WTC11 (cell line): ENCODE data around the gene SLC9A9. TPM values are rescaled to one million over a fixed set of nuclear protein-coding genes. Genes with fewer than 3 reads are reported as not detected.

Source experiments
- ATAC-seq: fragments of 200-7000 bp; cut with Tn5 transposase; 2 replicates; pipeline ENCODE4 v1.10.0; 2021; ENCODE audit warnings: mild to moderate bottlenecking, moderate library complexity
- CTCF ChIA-PET: fragments of 300-600 bp; sonication (Branson Sonifier 250); formaldehyde crosslinking; loops from one replicate; lab custom pipeline; 2021; ENCODE audit warnings: antibody characterized with exemption; lab: Charles Lee
- POLR2A ChIA-PET: fragments of 350-600 bp; sonication (Branson Sonifier 250); formaldehyde crosslinking; loops from one replicate; lab custom pipeline; 2021; ENCODE audit warnings: antibody characterized with exemption; lab: Charles Lee
- DNase-seq: peaks from one replicate; pipeline ENCODE4 v3.0.0; 2021; ENCODE audit warnings: low spot score
- H3K27ac Mint-ChIP-seq: 2 replicates; pipeline ENCODE4 v1.8.0; 2021; ENCODE audit warnings: mixed read lengths
- H3K27me3 Mint-ChIP-seq: 2 replicates; pipeline ENCODE4 v1.8.0; 2021; ENCODE audit warnings: low read depth, mild to moderate bottlenecking, moderate library complexity, mixed read lengths
- H3K36me3 Mint-ChIP-seq: 2 replicates; pipeline ENCODE4 v1.8.0; 2021; ENCODE audit warnings: mixed read lengths
- H3K4me1 Mint-ChIP-seq: 2 replicates; pipeline ENCODE4 v1.8.0; 2022; ENCODE audit warnings: mixed read lengths
- H3K4me3 Mint-ChIP-seq: 2 replicates; pipeline ENCODE4 v1.8.0; 2021; ENCODE audit warnings: mild to moderate bottlenecking, moderate library complexity, mixed read lengths
- H3K9me3 Mint-ChIP-seq: 2 replicates; pipeline ENCODE4 v1.8.0; 2021; ENCODE audit warnings: mixed read lengths
- CREM ChIP-seq: sonication (generic); formaldehyde crosslinking; IDR thresholded peaks from 2 replicates; pipeline ENCODE4 v1.8.1; 2022; ENCODE audit warnings: mild to moderate bottlenecking, missing genetic modification reagents, moderate library complexity
- EMX1 ChIP-seq: fragments of 250-450 bp; sonication (Bioruptor Pico); IDR thresholded peaks from 2 replicates; pipeline ENCODE4 v1.8.0; 2021; ENCODE audit warnings: mild to moderate bottlenecking
- ESRRA ChIP-seq: sonication (generic); formaldehyde crosslinking; IDR thresholded peaks from 2 replicates; pipeline ENCODE4 v1.8.1; 2022; ENCODE audit warnings: mild to moderate bottlenecking, missing genetic modification reagents, borderline replicate concordance
- FOXP1 ChIP-seq: sonication (generic); formaldehyde crosslinking; IDR thresholded peaks from 2 replicates; pipeline ENCODE4 v1.8.0; 2022; ENCODE audit warnings: missing genetic modification reagents, mild to moderate bottlenecking, moderate library complexity, borderline replicate concordance
- GTF2I ChIP-seq: fragments of 250-450 bp; sonication (Bioruptor Pico); conservative IDR thresholded peaks from 2 replicates; pipeline ENCODE4 v1.4.0; 2021; ENCODE audit warnings: mild to moderate bottlenecking
- MYBL2 ChIP-seq: sonication (generic); formaldehyde crosslinking; IDR thresholded peaks from 2 replicates; pipeline ENCODE4 v1.8.1; 2023; ENCODE audit warnings: mild to moderate bottlenecking, moderate library complexity, missing genetic modification reagents
- NFYB ChIP-seq: sonication (generic); formaldehyde crosslinking; conservative IDR thresholded peaks from 2 replicates; pipeline ENCODE4 v1.8.0; 2022; ENCODE audit warnings: low read depth, missing genetic modification reagents
- NR1H2 ChIP-seq: sonication (generic); formaldehyde crosslinking; IDR thresholded peaks from 2 replicates; pipeline ENCODE4 v1.9.0; 2021; ENCODE audit warnings: mild to moderate bottlenecking, moderate library complexity, missing genetic modification reagents
- ZNF138 ChIP-seq: sonication (generic); formaldehyde crosslinking; conservative IDR thresholded peaks from 2 replicates; pipeline ENCODE4 v1.8.1; 2022; ENCODE audit warnings: mild to moderate bottlenecking, moderate library complexity, missing genetic modification reagents
- ZNF219 ChIP-seq: sonication (generic); formaldehyde crosslinking; IDR thresholded peaks from 2 replicates; pipeline ENCODE4 v1.8.0; 2023; ENCODE audit warnings: missing genetic modification reagents, mild to moderate bottlenecking, borderline replicate concordance
- ZNF396 ChIP-seq: fragments of 250-450 bp; sonication (Bioruptor Pico); IDR thresholded peaks from 2 replicates; pipeline ENCODE4 v1.8.0; 2021; ENCODE audit warnings: mild to moderate bottlenecking, moderate library complexity, borderline replicate concordance
- ZNF423 ChIP-seq: fragments of 250-450 bp; sonication (Bioruptor Pico); IDR thresholded peaks from 2 replicates; pipeline ENCODE4 v2.1.2; 2022; ENCODE audit warnings: mild to moderate bottlenecking, moderate library complexity
- total RNA-seq: library from RNA; stranded (reverse); gene quantifications from 3 replicates; pipeline ENCODE4 v1.2.3, GENCODE V29; 2021
- TF ChIP-seq, protein P1 (sequence below): sonication (generic); formaldehyde crosslinking; IDR thresholded peaks from 2 replicates; pipeline ENCODE4 v1.8.0; 2022; ENCODE audit warnings: mild to moderate bottlenecking, missing genetic modification reagents
- TF ChIP-seq, protein P2 (sequence below): sonication (generic); formaldehyde crosslinking; IDR thresholded peaks from 2 replicates; pipeline ENCODE4 v1.8.1; 2023; ENCODE audit warnings: mild to moderate bottlenecking, missing genetic modification reagents
- TF ChIP-seq, protein P3 (sequence below): sonication (generic); formaldehyde crosslinking; IDR thresholded peaks from 2 replicates; pipeline ENCODE4 v1.8.1; 2023; ENCODE audit warnings: mild to moderate bottlenecking, missing genetic modification reagents
- TF ChIP-seq, protein P4 (sequence below): sonication (generic); formaldehyde crosslinking; IDR thresholded peaks from 2 replicates; pipeline ENCODE4 v1.8.1; 2022; ENCODE audit warnings: mild to moderate bottlenecking, moderate library complexity, missing genetic modification reagents
- TF ChIP-seq, protein P5 (sequence below): sonication (generic); formaldehyde crosslinking; IDR thresholded peaks from 2 replicates; pipeline ENCODE4 v1.8.1; 2023; ENCODE audit warnings: mild to moderate bottlenecking, missing genetic modification reagents, moderate library complexity
- TF ChIP-seq, protein P6 (sequence below): fragments of 200-600 bp; IDR thresholded peaks from 2 replicates; pipeline ENCODE4 v1.8.0; 2022; ENCODE audit warnings: antibody characterized with exemption
- TF ChIP-seq, protein P7 (sequence below): sonication (generic); formaldehyde crosslinking; IDR thresholded peaks from 2 replicates; pipeline ENCODE4 v1.8.1; 2022; ENCODE audit warnings: mild to moderate bottlenecking, missing genetic modification reagents, moderate library complexity, borderline replicate concordance
- TF ChIP-seq, protein P8 (sequence below): sonication (generic); formaldehyde crosslinking; IDR thresholded peaks from 2 replicates; pipeline ENCODE4 v1.8.1; 2022; ENCODE audit warnings: missing genetic modification reagents, borderline replicate concordance
- TF ChIP-seq, protein P9 (sequence below): sonication (generic); formaldehyde crosslinking; conservative IDR thresholded peaks from 2 replicates; pipeline ENCODE4 v1.8.1; 2022; ENCODE audit warnings: mild to moderate bottlenecking, missing genetic modification reagents

The SLC9A9 gene
- total RNA-seq, 1 experiment from 2014 or later = 1.2 TPM

DNA sequence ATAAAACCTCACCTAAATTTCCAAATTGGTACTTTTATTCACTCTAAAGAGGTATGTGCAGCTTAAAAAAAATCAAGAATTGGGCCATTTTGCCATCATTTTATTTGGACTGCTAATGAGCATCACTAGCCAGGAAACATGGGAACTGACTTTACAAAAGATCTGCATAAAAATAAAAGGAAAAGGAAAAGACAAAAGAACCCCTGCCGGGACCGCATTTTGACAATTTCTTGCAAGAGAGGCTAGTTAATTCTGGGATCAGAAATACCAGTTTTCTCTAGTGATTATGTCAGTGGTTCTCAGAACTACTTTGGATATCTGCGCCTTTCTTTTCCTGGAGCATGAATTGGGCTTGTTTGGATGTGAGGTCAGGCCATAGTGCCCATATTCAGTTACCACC lies 439.5 kb downstream of the SLC9A9 start (continued):
- TF ChIP-seq, protein P1, sequence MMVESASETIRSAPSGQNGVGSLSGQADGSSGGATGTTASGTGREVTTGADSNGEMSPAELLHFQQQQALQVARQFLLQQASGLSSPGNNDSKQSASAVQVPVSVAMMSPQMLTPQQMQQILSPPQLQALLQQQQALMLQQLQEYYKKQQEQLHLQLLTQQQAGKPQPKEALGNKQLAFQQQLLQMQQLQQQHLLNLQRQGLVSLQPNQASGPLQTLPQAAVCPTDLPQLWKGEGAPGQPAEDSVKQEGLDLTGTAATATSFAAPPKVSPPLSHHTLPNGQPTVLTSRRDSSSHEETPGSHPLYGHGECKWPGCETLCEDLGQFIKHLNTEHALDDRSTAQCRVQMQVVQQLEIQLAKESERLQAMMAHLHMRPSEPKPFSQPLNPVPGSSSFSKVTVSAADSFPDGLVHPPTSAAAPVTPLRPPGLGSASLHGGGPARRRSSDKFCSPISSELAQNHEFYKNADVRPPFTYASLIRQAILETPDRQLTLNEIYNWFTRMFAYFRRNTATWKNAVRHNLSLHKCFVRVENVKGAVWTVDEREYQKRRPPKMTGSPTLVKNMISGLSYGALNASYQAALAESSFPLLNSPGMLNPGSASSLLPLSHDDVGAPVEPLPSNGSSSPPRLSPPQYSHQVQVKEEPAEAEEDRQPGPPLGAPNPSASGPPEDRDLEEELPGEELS (CRISPR knock-in tag) = no peak
- TF ChIP-seq MYBL2 (CRISPR knock-in tag) (no peak), ZNF423 (CRISPR knock-in tag) (no peak), FOXP1 (CRISPR knock-in tag) (no peak), NFYB (CRISPR knock-in tag) (no peak), ZNF219 (CRISPR knock-in tag) (no peak)
- TF ChIP-seq, protein P2, sequence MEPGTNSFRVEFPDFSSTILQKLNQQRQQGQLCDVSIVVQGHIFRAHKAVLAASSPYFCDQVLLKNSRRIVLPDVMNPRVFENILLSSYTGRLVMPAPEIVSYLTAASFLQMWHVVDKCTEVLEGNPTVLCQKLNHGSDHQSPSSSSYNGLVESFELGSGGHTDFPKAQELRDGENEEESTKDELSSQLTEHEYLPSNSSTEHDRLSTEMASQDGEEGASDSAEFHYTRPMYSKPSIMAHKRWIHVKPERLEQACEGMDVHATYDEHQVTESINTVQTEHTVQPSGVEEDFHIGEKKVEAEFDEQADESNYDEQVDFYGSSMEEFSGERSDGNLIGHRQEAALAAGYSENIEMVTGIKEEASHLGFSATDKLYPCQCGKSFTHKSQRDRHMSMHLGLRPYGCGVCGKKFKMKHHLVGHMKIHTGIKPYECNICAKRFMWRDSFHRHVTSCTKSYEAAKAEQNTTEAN = no peak

DNA sequence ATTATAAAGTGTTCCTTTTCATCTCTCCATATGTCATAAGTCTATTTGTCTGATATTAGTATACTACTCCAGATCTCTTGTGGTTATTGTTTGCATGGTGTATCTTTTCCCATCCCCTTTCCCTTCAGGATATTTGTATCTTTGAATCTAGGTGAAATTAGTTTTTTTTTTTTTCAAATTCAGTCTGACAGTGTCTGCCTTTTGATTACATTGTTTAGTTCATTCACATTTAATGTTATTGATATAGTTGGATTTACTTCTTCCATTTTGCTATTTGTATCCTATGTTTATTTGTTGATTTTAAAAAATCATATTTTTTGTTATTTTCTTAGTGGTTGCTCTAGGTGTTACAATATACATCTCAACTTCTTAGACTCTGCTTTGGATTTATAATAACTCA lies 445.7 kb downstream of the SLC9A9 start:
- CTCF ChIA-PET = no interaction called here

More for the DNA sequence above, 445.7 kb downstream of the SLC9A9 start:
- Mint-ChIP-seq H3K36me3 (no peaks in the 10 kb centered on the region), H3K27ac (no peak overlapping the region), H3K4me1 (peaks cover 10% of the 10 kb centered on the region), H3K9me3 (peaks cover 10% of the 10 kb centered on the region), H3K27me3 (no peaks in the 10 kb centered on the region), H3K4me3 (no peak overlapping the region)
- no peak for DNase-seq
- no peak for ATAC-seq
- POLR2A ChIA-PET = no interaction called here
- TF ChIP-seq, protein P3, sequence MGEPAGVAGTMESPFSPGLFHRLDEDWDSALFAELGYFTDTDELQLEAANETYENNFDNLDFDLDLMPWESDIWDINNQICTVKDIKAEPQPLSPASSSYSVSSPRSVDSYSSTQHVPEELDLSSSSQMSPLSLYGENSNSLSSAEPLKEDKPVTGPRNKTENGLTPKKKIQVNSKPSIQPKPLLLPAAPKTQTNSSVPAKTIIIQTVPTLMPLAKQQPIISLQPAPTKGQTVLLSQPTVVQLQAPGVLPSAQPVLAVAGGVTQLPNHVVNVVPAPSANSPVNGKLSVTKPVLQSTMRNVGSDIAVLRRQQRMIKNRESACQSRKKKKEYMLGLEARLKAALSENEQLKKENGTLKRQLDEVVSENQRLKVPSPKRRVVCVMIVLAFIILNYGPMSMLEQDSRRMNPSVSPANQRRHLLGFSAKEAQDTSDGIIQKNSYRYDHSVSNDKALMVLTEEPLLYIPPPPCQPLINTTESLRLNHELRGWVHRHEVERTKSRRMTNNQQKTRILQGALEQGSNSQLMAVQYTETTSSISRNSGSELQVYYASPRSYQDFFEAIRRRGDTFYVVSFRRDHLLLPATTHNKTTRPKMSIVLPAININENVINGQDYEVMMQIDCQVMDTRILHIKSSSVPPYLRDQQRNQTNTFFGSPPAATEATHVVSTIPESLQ (CRISPR knock-in tag) = no peak
- TF ChIP-seq, protein P2 = no peak
- TF ChIP-seq, protein P4, sequence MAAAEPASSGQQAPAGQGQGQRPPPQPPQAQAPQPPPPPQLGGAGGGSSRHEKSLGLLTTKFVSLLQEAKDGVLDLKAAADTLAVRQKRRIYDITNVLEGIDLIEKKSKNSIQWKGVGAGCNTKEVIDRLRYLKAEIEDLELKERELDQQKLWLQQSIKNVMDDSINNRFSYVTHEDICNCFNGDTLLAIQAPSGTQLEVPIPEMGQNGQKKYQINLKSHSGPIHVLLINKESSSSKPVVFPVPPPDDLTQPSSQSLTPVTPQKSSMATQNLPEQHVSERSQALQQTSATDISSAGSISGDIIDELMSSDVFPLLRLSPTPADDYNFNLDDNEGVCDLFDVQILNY = no peak
- TF ChIP-seq NR1H2 (CRISPR knock-in tag) (no peak), CREM (CRISPR knock-in tag) (no peak), ESRRA (CRISPR knock-in tag) (no peak), ZNF138 (CRISPR knock-in tag) (no peak), NFYB (CRISPR knock-in tag) (no peak), ZNF396 (CRISPR knock-in tag) (no peak), EMX1 (CRISPR knock-in tag) (no peak), GTF2I (CRISPR knock-in tag) (no peak)
- TF ChIP-seq, protein P5, sequence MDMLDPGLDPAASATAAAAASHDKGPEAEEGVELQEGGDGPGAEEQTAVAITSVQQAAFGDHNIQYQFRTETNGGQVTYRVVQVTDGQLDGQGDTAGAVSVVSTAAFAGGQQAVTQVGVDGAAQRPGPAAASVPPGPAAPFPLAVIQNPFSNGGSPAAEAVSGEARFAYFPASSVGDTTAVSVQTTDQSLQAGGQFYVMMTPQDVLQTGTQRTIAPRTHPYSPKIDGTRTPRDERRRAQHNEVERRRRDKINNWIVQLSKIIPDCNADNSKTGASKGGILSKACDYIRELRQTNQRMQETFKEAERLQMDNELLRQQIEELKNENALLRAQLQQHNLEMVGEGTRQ (CRISPR knock-in tag) = no peak
- TF ChIP-seq, protein P6, sequence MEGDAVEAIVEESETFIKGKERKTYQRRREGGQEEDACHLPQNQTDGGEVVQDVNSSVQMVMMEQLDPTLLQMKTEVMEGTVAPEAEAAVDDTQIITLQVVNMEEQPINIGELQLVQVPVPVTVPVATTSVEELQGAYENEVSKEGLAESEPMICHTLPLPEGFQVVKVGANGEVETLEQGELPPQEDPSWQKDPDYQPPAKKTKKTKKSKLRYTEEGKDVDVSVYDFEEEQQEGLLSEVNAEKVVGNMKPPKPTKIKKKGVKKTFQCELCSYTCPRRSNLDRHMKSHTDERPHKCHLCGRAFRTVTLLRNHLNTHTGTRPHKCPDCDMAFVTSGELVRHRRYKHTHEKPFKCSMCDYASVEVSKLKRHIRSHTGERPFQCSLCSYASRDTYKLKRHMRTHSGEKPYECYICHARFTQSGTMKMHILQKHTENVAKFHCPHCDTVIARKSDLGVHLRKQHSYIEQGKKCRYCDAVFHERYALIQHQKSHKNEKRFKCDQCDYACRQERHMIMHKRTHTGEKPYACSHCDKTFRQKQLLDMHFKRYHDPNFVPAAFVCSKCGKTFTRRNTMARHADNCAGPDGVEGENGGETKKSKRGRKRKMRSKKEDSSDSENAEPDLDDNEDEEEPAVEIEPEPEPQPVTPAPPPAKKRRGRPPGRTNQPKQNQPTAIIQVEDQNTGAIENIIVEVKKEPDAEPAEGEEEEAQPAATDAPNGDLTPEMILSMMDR = no peak
- TF ChIP-seq, protein P7, sequence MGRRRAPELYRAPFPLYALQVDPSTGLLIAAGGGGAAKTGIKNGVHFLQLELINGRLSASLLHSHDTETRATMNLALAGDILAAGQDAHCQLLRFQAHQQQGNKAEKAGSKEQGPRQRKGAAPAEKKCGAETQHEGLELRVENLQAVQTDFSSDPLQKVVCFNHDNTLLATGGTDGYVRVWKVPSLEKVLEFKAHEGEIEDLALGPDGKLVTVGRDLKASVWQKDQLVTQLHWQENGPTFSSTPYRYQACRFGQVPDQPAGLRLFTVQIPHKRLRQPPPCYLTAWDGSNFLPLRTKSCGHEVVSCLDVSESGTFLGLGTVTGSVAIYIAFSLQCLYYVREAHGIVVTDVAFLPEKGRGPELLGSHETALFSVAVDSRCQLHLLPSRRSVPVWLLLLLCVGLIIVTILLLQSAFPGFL = no peak
- TF ChIP-seq, protein P8, sequence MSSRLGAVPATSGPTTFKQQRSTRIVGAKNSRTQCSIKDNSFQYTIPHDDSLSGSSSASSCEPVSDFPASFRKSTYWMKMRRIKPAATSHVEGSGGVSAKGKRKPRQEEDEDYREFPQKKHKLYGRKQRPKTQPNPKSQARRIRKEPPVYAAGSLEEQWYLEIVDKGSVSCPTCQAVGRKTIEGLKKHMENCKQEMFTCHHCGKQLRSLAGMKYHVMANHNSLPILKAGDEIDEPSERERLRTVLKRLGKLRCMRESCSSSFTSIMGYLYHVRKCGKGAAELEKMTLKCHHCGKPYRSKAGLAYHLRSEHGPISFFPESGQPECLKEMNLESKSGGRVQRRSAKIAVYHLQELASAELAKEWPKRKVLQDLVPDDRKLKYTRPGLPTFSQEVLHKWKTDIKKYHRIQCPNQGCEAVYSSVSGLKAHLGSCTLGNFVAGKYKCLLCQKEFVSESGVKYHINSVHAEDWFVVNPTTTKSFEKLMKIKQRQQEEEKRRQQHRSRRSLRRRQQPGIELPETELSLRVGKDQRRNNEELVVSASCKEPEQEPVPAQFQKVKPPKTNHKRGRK (CRISPR knock-in tag) = no peak
- TF ChIP-seq, protein P9, sequence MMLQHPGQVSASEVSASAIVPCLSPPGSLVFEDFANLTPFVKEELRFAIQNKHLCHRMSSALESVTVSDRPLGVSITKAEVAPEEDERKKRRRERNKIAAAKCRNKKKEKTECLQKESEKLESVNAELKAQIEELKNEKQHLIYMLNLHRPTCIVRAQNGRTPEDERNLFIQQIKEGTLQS (CRISPR knock-in tag) = no peak
